Stimulated activated naive CD8-positive, alpha-beta T cell treated with anti-CD3 and anti-CD28 coated beads, Interleukin-15, Interleukin-2, amounts not matched to agents 100 ng/mL and 50 ng/mL, for 24 hours (primary cell): ENCODE data around the gene MT1H.

Source experiments
- H3K27ac Mint-ChIP-seq: one replicate; pipeline ENCODE4 v1.8.0; 2021; ENCODE audit warnings: mild to moderate bottlenecking, mixed read lengths
- H3K27me3 Mint-ChIP-seq: one replicate; pipeline ENCODE4 v1.8.0; 2021; ENCODE audit warnings: mixed read lengths
- H3K36me3 Mint-ChIP-seq: one replicate; pipeline ENCODE4 v1.8.0; 2021; ENCODE audit warnings: low read depth, mixed read lengths
- H3K4me1 Mint-ChIP-seq: one replicate; pipeline ENCODE4 v1.8.0; 2021; ENCODE audit warnings: low read depth, mixed read lengths
- H3K4me3 Mint-ChIP-seq: one replicate; pipeline ENCODE4 v1.8.0; 2021; ENCODE audit warnings: mild to moderate bottlenecking, mixed read lengths
- H3K9me3 Mint-ChIP-seq: one replicate; pipeline ENCODE4 v1.8.0; 2021; ENCODE audit warnings: mixed read lengths

Gene MT1H

GRCh38 chr16:56632156-56632847 lies 37.3 kb upstream of the MT1H start, which contains the start of gene MT1M:
Gene MT1M (plus strand): TSS chr16:56632659. CDS start chr16:56632732, 73 bp downstream.
- H3K4me3 Mint-ChIP-seq = peak within 1 kb of the TSS; percentile 68
- H3K36me3 Mint-ChIP-seq = no peaks in the 10 kb centered on the region
- peaks cover 64% of the 10 kb centered on the region for H3K27me3 Mint-ChIP-seq
- peaks cover 28% of the 10 kb centered on the region for H3K4me1 Mint-ChIP-seq
- H3K9me3 Mint-ChIP-seq = no peaks in the 10 kb centered on the region
- no peak within 1 kb of the TSS for H3K27ac Mint-ChIP-seq

GRCh38 chr16:56632848-56633365 lies 36.7 kb upstream of the MT1H start:
- H3K4me1 Mint-ChIP-seq = peaks cover 31% of the 10 kb centered on the region
- peaks cover 70% of the 10 kb centered on the region for H3K27me3 Mint-ChIP-seq
- no peak overlapping the region for H3K27ac Mint-ChIP-seq
- no peaks in the 10 kb centered on the region for H3K9me3 Mint-ChIP-seq
- H3K4me3 Mint-ChIP-seq = peak overlapping the region; percentile 20
- no peaks in the 10 kb centered on the region for H3K36me3 Mint-ChIP-seq

GRCh38 chr16:56633535-56633934 lies 36.1 kb upstream of the MT1H start:
- peaks cover 34% of the 10 kb centered on the region for H3K4me1 Mint-ChIP-seq
- no peaks in the 10 kb centered on the region for H3K9me3 Mint-ChIP-seq
- no peaks in the 10 kb centered on the region for H3K36me3 Mint-ChIP-seq
- peaks cover 74% of the 10 kb centered on the region for H3K27me3 Mint-ChIP-seq
- no peak overlapping the region for H3K4me3 Mint-ChIP-seq
- no peak overlapping the region for H3K27ac Mint-ChIP-seq

- Mint-ChIP-seq H3K27ac (no peak overlapping the region), H3K9me3 (no peaks in the 10 kb centered on the region), H3K4me1 (peaks cover 32% of the 10 kb centered on the region), H3K27me3 (peaks cover 87% of the 10 kb centered on the region), H3K4me3 (peak overlapping the region; percentile 70), H3K36me3 (no peaks in the 10 kb centered on the region)
These were observed 34.7 kb upstream of the MT1H start for GRCh38 chr16:56634715-56635440.

- Mint-ChIP-seq H3K27me3 (peaks cover 89% of the 10 kb centered on the region), H3K27ac (no peak overlapping the region), H3K4me3 (peak overlapping the region; percentile 43), H3K36me3 (no peaks in the 10 kb centered on the region), H3K4me1 (peaks cover 27% of the 10 kb centered on the region), H3K9me3 (no peaks in the 10 kb centered on the region)
These were observed 34.1 kb upstream of the MT1H start for GRCh38 chr16:56635441-56635967.

- peaks cover 23% of the 10 kb centered on the region for H3K4me1 Mint-ChIP-seq
- no peaks in the 10 kb centered on the region for H3K9me3 Mint-ChIP-seq
- no peak overlapping the region for H3K4me3 Mint-ChIP-seq
- no peaks in the 10 kb centered on the region for H3K36me3 Mint-ChIP-seq
- H3K27ac Mint-ChIP-seq = no peak overlapping the region
- peaks cover 86% of the 10 kb centered on the region for H3K27me3 Mint-ChIP-seq
These were observed 32.8 kb upstream of the MT1H start for GRCh38 chr16:56636616-56637413.

GRCh38 chr16:56637814-56638750 lies 31.5 kb upstream of the MT1H start, which contains the start of gene MT1A:
Gene MT1A (plus strand): TSS chr16:56638666. CDS start chr16:56638739, 73 bp downstream.
- Mint-ChIP-seq H3K36me3 (no peaks in the 10 kb centered on the region), H3K27ac (no peak within 1 kb of the TSS), H3K4me3 (peak within 1 kb of the TSS; percentile 68), H3K4me1 (peaks cover 25% of the 10 kb centered on the region), H3K9me3 (no peaks in the 10 kb centered on the region), H3K27me3 (peaks cover 86% of the 10 kb centered on the region)

- Mint-ChIP-seq H3K27ac (no peak overlapping the region), H3K27me3 (peaks cover 76% of the 10 kb centered on the region), H3K9me3 (no peaks in the 10 kb centered on the region), H3K36me3 (no peaks in the 10 kb centered on the region), H3K4me3 (no peak overlapping the region), H3K4me1 (peaks cover 34% of the 10 kb centered on the region)
These were observed 30.6 kb upstream of the MT1H start for GRCh38 chr16:56639045-56639444.

- H3K27me3 Mint-ChIP-seq = peaks cover 66% of the 10 kb centered on the region
- H3K4me1 Mint-ChIP-seq = peaks cover 32% of the 10 kb centered on the region
These were observed 29.5 kb upstream of the MT1H start for GRCh38 chr16:56640076-56640475.

GRCh38 chr16:56641166-56641565 lies 28.4 kb upstream of the MT1H start:
- H3K27me3 Mint-ChIP-seq = peaks cover 61% of the 10 kb centered on the region

More at GRCh38 chr16:56640076-56640475, 29.5 kb upstream of the MT1H start:
- Mint-ChIP-seq H3K4me3 (no peak overlapping the region), H3K27ac (no peak overlapping the region), H3K36me3 (no peaks in the 10 kb centered on the region), H3K9me3 (no peaks in the 10 kb centered on the region)

GRCh38 chr16:56643080-56643778 lies 26.4 kb upstream of the MT1H start:
- H3K27me3 Mint-ChIP-seq = peaks cover 50% of the 10 kb centered on the region

More at GRCh38 chr16:56641166-56641565, 28.4 kb upstream of the MT1H start:
- H3K4me3 Mint-ChIP-seq = no peak overlapping the region
- no peak overlapping the region for H3K27ac Mint-ChIP-seq
- peaks cover 26% of the 10 kb centered on the region for H3K4me1 Mint-ChIP-seq
- H3K36me3 Mint-ChIP-seq = no peaks in the 10 kb centered on the region
- H3K9me3 Mint-ChIP-seq = no peaks in the 10 kb centered on the region

GRCh38 chr16:56643833-56644232 lies 25.8 kb upstream of the MT1H start:
- Mint-ChIP-seq H3K9me3 (no peaks in the 10 kb centered on the region), H3K27ac (no peak overlapping the region), H3K27me3 (peaks cover 50% of the 10 kb centered on the region), H3K36me3 (no peaks in the 10 kb centered on the region), H3K4me3 (peak overlapping the region; percentile 58), H3K4me1 (peaks cover 19% of the 10 kb centered on the region)

More at GRCh38 chr16:56643080-56643778, 26.4 kb upstream of the MT1H start:
- no peaks in the 10 kb centered on the region for H3K36me3 Mint-ChIP-seq
- peaks cover 19% of the 10 kb centered on the region for H3K4me1 Mint-ChIP-seq
- H3K27ac Mint-ChIP-seq = no peak overlapping the region
- no peaks in the 10 kb centered on the region for H3K9me3 Mint-ChIP-seq
- peak overlapping the region; percentile 58 for H3K4me3 Mint-ChIP-seq

- no peaks in the 10 kb centered on the region for H3K9me3 Mint-ChIP-seq
- H3K4me3 Mint-ChIP-seq = no peak overlapping the region
- peaks cover 19% of the 10 kb centered on the region for H3K4me1 Mint-ChIP-seq
- H3K36me3 Mint-ChIP-seq = no peaks in the 10 kb centered on the region
- no peak overlapping the region for H3K27ac Mint-ChIP-seq
- H3K27me3 Mint-ChIP-seq = peaks cover 43% of the 10 kb centered on the region
These were observed 24.3 kb upstream of the MT1H start for GRCh38 chr16:56645311-56645710.
